Activated CD8-positive, alpha-beta memory T cell treated with anti-CD3 and anti-CD28 coated beads for 4 hours (primary cell): Measurements from ENCODE around the gene GPHN.
"Not testable (repeated sequence)": the region's sequence is repeated elsewhere in the genome, so short reads cannot be mapped to it uniquely, and the experiment has no call there.

Experiments used
- DNase-seq, 2 donors: peaks; one replicate each; pipeline ENCODE4 v3.0.0-alpha.2; 2020; ENCODE audit warnings: low read depth in 2 of 2

GPHN gene

GRCh38 chr14:66804141-66804540 is 296.2 kb downstream of the GPHN start:
- no peak for DNase-seq

GRCh38 chr14:66813636-66814035 is 305.7 kb downstream of the GPHN start:
- no peak for DNase-seq

DNA sequence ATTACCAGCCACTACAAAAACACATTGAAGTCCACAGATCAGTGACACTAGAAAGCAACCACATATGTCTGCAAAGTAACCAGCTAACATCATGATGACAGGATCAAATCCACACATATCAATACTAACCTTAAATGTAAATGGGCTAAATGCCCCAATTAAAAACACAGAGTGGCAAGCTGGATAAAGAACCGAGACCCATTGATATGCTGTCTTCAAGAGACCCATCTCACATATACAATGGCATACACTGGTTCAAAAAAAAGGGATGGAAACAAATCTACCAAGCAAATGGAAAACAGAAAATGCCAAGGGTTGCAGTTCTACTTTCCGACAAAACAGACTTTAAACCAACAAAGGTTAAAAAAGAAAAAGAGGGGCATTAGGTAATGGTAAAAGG is 307.7 kb downstream of the GPHN start:
- DNase-seq: no peak

DNA sequence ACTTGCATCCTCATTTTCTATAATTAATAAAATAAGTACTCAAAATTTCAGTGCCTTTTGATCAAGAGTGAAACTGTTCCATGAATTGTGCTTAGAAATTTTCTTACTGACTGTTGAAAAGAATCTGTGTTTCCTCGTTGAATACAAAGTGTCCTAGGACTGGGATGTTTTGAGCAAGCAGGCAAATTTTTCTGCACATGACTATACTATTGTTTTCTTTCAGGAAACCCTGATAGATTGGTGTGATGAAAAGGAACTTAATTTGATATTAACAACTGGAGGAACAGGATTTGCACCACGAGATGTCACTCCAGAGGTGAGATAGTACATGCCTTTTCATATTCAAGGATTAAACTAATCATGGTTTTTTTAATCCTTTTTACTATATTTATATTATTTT is 316.3 kb downstream of the GPHN start:
- DNase-seq: no peak

DNA sequence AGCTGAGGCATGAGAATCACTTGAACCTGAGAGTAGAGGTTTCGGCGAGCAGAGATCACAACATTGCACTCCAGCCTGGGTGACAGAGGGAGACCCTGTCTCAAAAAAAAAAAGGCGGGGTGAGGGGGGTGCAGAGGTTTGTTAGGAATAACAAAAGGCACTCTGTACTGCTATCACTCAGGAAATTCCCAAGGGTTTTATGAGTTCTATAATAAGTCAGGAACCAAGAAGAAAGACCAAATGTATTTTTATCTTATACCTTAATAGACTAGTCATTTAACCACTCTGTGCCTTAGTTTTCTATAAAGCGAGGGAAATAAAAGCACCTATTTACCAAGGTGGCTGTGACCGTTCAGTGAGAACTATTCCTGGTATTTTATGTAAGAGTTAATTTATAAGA is 319.2 kb downstream of the GPHN start:
- DNase-seq: no peak

DNA sequence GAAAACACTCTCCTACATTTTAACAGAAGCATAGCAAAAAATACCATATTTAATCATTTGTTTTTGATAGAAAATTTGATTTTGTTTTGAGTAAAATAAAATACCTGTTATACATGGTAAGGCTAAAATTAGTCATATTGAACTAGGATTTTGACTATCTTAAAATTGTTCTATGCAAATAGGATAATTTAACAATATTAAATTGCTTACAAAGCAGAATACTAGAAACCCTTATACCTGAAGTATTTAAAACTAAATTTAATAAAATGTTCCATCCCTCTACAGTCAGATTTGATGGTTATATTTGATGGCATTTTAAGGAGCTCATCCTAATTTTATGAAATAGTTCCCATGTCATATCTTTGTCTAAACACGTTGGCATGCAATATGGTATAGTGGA is 323.2 kb downstream of the GPHN start:
- DNase-seq: no peak

DNA sequence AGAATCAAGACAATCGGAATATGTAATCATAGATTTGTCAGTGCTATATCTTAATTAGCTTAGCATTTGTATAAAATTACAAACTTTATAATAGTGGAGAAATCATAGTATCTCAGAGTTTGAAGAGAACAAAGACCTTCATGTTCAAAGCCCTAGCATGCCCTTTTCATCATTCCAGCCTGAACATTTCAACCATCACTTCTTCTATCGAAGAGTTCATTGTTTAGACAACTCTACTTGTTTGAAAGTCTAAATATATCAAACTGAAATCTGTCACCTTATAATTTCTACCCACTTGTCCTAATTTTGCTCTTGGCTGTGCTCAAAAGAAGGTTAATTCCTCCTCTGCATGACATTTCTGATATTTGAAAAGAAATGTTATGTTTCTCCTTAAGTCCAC is 325.9 kb downstream of the GPHN start:
- no peak for DNase-seq

DNA sequence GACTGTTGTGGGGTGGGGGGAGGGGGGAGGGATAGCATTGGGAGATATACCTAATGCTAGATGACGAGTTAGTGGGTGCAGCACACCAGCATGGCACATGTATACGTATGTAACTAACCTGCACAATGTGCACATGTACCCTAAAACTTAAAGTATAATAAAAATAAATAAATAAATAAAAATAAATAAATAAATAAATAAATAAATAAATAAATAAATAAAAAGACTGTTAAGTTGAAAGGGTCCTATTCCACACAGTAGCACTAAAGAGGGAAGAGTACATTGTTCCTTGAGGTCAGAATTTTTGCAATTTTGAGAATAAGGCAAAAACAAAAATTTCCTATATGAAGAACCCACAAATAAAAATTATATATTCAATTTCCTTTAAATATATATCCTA is 329.5 kb downstream of the GPHN start:
- not testable (repeated sequence) for DNase-seq

GRCh38 chr14:66842911-66843512 is 335.1 kb downstream of the GPHN start:
- no peak for DNase-seq

GRCh38 chr14:66850258-66850888 is 342.4 kb downstream of the GPHN start:
- DNase-seq: no peak

DNA sequence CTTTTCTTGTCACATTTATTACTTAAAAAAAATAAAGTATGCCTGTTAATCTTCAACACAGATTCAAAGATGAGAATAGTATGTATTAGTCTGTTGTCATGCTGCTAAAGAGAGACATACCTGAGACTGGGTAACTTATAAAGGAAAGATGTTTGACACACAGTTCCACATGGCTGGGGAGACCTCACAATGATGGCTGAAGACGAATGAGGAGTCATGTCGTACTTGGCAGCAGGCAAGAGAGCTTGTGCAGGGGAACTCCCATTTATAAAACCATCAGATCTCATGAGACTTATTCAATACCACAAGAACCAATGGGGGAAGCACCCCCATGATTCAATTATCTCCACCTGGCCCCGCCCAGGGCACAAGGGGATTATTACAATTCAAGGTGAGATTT is 345.4 kb downstream of the GPHN start:
- DNase-seq: no peak

GRCh38 chr14:66857867-66858266 is 349.9 kb downstream of the GPHN start:
- no peak for DNase-seq

- DNase-seq: no peak
These were observed 351.2 kb downstream of the GPHN start for GRCh38 chr14:66859063-66859671.

DNA sequence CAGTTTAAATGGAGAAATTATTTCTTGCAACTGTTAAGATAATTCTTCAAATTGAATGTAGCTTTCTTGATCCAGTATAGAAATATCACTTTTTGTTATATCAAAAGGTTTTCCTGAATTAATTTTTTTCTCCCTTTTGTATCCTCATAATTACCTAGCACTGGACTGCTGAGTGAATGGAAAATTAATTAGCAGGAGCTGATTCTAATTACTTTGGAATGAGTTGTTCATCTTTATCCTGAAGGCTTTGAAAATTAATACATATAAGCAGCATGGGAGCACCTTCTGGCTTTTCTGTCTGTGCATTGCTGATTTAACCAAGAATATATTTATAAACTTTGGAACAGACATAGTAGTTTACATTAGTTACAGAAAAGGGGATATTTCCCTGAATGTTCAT is 373.6 kb downstream of the GPHN start:
- no peak for DNase-seq

DNA sequence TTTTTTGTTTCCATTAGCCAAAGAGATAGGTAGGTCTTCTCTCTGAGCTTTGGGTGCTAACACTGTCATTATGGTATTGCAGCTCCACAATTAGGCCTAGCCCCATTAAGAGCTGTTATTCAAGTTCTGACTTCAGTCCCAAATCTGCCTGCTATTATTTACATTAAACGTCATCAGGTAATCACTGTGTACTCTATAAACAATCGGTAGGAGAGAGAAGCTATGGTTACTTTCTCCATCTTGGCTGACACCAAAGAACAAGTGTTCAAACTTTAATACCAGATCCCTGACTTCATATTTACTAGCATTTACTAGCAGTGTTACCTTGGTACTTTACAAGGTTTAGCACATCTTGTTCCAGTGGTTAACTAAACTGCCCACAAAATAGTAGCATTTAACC is 376.2 kb downstream of the GPHN start:
- no peak for DNase-seq

DNA sequence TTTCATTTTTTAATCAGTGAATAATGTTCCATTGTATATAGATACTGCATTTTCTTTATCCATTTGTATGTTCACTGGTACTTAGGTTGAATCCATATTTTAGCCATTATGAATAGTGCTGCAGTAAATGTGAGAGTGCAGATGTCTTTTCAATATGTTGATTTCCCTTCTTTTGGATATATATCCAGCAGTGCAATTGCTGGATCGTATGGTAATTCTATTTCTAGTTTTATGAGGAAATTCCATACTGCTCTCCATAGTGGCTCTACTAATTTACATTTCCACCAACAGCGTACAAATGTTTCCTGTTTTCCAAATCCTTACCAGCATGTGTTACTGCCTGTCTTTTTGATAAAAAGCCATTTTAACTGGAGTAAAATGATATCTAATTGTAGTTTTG is 392.8 kb downstream of the GPHN start:
- no peak for DNase-seq

DNA sequence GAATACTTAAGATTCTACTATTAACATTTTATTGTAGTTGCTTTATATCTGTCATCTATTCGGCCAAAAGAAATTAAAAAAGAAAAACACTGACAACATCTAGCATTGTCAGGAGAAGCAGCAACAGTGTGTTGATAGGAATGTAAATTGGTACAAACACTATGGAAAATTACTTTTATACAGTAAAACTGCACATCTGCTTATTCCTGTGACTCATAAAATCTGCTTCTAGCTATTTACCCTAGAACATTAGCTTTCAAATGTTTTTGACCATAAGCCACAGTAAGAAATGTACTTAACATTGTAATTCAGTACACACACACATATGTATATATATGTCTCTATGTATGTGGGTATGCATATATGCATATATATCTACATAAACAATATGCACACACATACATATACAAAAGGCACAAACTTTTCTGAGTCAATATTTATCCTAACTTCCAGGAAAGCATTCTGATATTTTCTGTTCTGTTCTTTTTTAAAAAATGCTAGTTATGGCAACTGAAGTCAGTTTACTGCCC is 402.4 kb downstream of the GPHN start:
- DNase-seq: no peak

DNA sequence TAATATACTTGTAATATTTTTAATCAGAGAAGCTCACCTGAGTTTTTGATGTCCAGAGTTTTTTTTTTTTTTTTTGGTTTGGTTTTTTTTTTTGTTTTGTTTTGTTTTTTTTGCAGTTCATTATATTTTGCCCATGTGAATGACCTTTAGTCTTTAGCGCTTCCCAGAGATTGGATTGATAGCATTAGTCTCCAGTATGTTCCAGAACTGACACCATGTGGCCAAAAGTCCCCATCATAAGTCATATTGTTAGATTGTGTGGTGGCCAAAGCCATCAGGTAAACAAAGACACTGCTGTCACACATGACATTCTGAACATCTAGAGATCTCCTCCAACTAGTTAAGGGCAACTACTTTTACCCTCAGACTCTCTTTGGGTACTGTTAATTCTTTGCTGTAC is 408.5 kb downstream of the GPHN start:
- DNase-seq: no peak

DNA sequence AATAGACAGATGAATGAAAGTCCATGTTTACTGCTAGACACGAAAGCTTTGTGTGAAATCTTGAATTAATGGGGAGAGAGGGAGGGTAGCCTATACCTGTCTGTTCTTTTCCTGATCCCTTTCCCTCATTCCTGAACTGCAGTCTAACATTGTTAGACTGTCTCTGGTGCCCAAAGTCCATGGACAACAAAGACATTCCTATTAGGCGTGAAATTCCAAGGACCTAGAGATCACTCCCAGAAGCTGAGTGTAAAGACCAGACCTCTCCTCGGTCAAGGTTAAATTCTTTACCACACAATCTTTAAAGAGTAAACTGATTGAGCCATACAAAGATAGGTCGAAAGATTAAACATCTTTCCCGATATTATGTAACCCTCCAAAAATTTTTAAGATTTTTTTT is 410.6 kb downstream of the GPHN start:
- DNase-seq: no peak

- DNase-seq: no peak
These were observed 412.2 kb downstream of the GPHN start for GRCh38 chr14:66920196-66920595.

GRCh38 chr14:66923251-66923650 is 415.3 kb downstream of the GPHN start:
- DNase-seq: no peak

- DNase-seq: no peak
These were observed 431.5 kb downstream of the GPHN start for GRCh38 chr14:66939409-66939808.

GRCh38 chr14:66944872-66945271 is 436.9 kb downstream of the GPHN start:
- no peak for DNase-seq
